GM20000 (cell line): Measurements from ENCODE around the gene NME4.
A peak's percentile ranks its signal among the peaks of the same experiment; 100 is the strongest.

Source experiments
- DNase-seq: peaks from one replicate; pipeline ENCODE4 v3.0.0; 2012; ENCODE audit warnings: low spot score
- TF ChIP-seq, protein P1 (sequence below): IDR thresholded peaks from 2 replicates; pipeline ENCODE4 v1.5.1; 2012; ENCODE audit warnings: mild to moderate bottlenecking, control low read depth; ENCODE audit errors: extremely low read depth, missing control alignments

NME4 gene

GRCh38 chr16:425740-426114 is 28.7 kb downstream of the NME4 start:
- TF ChIP-seq, protein P1, sequence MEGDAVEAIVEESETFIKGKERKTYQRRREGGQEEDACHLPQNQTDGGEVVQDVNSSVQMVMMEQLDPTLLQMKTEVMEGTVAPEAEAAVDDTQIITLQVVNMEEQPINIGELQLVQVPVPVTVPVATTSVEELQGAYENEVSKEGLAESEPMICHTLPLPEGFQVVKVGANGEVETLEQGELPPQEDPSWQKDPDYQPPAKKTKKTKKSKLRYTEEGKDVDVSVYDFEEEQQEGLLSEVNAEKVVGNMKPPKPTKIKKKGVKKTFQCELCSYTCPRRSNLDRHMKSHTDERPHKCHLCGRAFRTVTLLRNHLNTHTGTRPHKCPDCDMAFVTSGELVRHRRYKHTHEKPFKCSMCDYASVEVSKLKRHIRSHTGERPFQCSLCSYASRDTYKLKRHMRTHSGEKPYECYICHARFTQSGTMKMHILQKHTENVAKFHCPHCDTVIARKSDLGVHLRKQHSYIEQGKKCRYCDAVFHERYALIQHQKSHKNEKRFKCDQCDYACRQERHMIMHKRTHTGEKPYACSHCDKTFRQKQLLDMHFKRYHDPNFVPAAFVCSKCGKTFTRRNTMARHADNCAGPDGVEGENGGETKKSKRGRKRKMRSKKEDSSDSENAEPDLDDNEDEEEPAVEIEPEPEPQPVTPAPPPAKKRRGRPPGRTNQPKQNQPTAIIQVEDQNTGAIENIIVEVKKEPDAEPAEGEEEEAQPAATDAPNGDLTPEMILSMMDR, result no peak
- DNase-seq, result no peak

- DNase-seq, result peak; percentile 54
- TF ChIP-seq, protein P1, result no peak
Observed at GRCh38 chr16:426115-426905, 29.3 kb downstream of the NME4 start.

- TF ChIP-seq, protein P1, result no peak
- no peak for DNase-seq
Observed at GRCh38 chr16:426906-427249, 29.9 kb downstream of the NME4 start.

DNA sequence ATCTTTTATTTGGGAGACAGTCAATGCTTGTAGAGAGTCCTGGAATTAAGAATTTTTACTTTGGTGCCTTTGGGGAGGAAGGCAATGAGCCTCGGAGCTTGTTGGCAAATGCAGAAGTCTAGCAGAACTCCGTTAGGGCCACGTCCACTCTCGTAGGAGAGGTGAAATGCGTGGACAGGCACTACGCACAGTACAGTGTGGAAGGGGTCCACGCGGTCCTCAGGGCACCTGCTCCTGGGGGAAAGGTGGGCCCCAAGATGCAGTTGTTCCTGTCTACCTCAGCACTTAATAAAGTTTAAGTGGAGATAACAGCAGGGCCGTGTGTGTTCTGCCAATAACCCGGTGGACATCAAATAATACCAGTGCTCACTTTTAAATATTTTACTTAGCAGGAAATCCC is 30.3 kb downstream of the NME4 start:
- no peak for DNase-seq
- TF ChIP-seq, protein P1, result no peak

DNA sequence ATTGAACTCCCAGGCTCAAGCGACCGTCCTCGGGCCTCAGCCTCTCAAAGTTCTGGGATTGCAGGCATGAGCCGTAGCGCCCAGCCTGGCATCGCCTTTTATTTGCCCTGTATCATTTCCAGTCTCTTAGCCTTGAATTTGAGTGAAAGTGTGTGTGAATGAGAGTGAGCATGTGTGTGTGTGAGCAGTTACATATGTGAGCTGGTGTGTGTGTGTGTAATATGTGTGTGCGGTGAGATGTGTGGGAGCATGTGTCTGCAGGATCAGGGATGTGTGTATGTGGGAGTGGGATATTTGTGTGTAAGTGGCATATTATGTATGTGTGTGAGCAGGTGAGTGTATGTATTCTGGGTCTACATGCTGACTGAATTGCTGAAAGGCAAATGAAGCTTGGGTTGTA is 33.9 kb downstream of the NME4 start:
- DNase-seq, result no peak
- TF ChIP-seq, protein P1, result no peak

DNA sequence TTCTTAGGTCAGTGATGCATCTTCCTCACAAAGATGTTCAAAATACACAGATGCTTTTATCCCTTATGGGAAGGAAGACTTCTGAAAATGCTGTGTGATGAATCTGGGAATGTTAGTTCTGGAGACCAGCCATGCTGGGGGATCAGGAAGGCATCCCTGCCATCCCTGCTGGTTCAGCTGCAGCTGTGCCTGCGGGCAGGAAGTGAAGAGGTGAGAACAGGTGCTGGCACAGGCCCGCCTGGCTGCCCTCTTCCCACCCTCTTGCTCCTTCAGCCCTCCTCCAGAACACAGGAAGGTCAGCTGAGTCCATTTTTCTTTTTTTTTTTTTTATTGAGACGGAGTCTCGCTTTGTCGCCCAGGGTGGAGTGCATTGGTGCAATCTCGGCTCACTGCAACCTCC is 43.6 kb downstream of the NME4 start:
- TF ChIP-seq, protein P1, result no peak
- DNase-seq, result no peak

- TF ChIP-seq, protein P1, result no peak
- DNase-seq, result no peak
Observed at GRCh38 chr16:441447-441846, 44.4 kb downstream of the NME4 start.
